Raji (cell line): Measurements from ENCODE around the gene C16orf78.

Experiments
- POLR2A ChIP-seq: IDR thresholded peaks from 2 replicates; pipeline ENCODE4 v1.6.1; 2011; ENCODE audit warnings: low read depth, low read length, control low read depth; ENCODE audit not compliant: insufficient read depth

The C16orf78 gene

GRCh38 chr16:49344401-49344800, 29.2 kb upstream of the C16orf78 start:
- no peak for TF ChIP-seq POLR2A

GRCh38 chr16:49345829-49346228, 27.8 kb upstream of the C16orf78 start:
- no peak for TF ChIP-seq POLR2A

DNA sequence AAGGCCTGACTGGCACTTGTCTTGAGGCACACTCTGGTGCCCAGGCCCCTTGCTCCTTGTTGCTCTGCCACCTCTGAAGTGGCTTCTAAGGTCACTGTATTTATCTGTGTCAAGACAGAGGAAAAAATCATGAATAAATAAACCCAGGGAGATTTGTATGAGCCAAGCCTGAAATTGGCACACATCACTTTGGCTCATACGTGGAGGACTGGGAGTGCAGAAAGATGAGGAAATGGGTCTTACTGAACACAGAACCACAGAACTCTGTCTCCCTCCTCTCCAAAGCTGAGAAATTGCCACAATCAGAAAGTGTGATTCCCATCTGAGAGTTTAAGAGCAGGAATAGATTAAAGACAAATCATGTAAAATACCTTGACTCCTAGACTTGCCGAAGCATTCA, 27.1 kb upstream of the C16orf78 start:
- no peak for TF ChIP-seq POLR2A

- no peak for TF ChIP-seq POLR2A
Observed at GRCh38 chr16:49347476-49347875, 26.1 kb upstream of the C16orf78 start.

- no peak for TF ChIP-seq POLR2A
Observed at GRCh38 chr16:49348408-49349176, 25.0 kb upstream of the C16orf78 start.

DNA sequence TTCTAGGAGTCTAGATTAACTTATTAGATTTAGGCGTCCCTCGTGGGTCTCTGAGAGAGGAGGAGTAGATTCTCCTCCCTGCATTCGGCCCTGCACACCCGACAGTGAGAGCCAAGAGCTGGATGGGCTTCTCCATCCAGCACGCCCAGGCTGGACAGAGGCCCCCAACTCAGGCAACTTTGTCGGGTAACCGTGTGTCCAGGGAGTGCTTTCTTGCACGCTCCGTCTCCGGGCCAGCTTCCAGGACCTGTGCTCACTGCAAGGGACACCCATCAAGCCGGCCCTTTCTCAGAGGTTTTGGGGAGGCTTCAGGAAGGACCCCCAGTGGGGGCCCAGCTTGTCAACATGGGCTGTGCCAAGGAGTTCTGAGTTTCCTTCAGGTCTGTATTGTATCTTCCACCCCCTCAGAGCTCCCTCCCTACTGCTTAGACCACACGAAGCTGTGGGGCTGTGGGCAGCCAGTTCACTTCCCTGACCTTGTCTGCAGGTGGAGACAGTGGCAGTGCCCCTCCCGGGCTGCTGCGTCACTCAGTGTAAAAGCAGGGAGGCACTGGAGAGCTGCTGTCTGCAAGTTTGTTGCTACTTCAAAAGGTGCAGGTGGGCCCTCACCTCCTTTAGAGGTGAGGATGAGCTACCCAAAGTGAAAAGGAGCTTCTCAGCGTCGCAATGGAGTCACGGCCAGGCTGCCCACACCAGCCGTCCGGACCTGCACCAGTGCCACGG, 24.0 kb upstream of the C16orf78 start:
- no peak for TF ChIP-seq POLR2A

GRCh38 chr16:49350265-49351095, 23.1 kb upstream of the C16orf78 start:
- TF ChIP-seq POLR2A: no peak

GRCh38 chr16:49351096-49351487, 22.5 kb upstream of the C16orf78 start:
- no peak for TF ChIP-seq POLR2A

GRCh38 chr16:49352892-49353291, 20.7 kb upstream of the C16orf78 start:
- no peak for TF ChIP-seq POLR2A

GRCh38 chr16:49353680-49354079, 19.9 kb upstream of the C16orf78 start:
- TF ChIP-seq POLR2A: no peak

DNA sequence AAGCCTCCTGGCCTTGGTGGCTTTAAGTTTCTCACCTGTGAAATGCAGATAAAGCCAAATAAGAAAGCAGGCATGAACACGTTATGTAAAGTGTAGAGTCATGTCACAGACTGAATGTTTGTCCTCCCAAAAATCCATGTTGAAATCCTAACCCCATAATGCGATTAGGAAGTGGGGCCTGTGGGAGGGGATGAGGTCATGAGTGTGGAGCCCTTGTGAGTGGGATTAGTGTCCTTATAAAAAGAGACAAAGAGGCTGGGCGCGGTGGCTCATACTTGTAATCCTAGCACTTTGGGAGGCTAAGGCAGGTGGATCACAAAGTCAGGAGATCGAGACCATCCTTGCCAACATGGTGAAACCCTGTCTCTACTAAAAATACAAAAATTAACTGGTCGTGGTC, 19.5 kb upstream of the C16orf78 start:
- TF ChIP-seq POLR2A: no peak

DNA sequence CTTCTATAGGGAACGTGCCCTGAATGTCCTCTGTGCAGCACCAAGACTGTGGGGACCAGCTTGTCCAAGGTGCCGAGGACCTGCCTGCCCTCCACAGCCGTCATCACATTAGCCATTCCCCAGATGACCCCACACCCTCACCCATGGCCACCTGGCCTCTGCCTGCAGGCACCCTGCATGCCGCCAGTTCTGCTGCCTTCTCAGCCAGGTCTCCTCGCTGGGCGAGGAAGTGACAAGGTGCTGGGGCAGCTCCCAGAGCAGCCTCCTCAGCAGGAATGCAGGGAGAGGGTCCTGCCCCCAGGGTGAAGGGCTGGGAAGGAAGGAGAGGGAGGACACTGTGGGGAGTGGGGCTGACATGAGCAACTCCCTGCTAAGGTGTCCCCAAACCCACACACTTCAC, 18.6 kb upstream of the C16orf78 start:
- no peak for TF ChIP-seq POLR2A

DNA sequence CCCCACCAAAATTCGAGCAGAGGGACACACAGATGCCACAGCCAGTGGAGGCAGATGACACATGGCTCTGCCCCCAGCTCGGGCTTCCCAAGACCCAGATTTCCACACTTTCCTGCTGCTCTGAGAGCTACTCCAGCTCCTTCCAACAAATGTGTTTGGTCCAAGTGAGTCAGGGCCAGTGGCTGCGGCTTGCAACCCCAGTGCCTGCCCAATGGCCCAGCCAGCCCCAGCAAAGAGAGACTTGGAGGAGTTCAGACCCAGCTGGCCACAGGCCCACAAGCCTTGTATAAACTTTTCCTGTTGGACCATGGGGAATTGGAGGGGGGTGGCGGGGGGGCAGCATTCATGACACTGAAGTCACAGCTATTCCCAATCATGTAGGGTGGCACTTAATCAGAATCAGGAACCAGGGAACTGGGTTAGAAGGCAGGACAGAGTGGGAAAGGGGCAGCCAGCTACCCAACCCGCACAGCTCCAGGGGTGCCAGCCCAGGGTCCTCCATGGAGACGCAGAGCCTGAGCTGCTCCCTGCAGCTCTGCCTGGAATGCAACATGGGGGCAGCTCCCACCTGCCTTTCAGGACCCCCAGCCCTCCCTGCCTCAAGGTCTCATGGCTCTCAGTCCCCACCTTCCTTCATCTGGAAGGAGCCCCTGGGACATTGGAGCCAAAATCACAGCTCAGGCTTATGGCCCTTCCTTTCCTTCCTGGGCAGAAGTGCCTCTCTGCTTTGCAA, 17.5 kb upstream of the C16orf78 start:
- no peak for TF ChIP-seq POLR2A

DNA sequence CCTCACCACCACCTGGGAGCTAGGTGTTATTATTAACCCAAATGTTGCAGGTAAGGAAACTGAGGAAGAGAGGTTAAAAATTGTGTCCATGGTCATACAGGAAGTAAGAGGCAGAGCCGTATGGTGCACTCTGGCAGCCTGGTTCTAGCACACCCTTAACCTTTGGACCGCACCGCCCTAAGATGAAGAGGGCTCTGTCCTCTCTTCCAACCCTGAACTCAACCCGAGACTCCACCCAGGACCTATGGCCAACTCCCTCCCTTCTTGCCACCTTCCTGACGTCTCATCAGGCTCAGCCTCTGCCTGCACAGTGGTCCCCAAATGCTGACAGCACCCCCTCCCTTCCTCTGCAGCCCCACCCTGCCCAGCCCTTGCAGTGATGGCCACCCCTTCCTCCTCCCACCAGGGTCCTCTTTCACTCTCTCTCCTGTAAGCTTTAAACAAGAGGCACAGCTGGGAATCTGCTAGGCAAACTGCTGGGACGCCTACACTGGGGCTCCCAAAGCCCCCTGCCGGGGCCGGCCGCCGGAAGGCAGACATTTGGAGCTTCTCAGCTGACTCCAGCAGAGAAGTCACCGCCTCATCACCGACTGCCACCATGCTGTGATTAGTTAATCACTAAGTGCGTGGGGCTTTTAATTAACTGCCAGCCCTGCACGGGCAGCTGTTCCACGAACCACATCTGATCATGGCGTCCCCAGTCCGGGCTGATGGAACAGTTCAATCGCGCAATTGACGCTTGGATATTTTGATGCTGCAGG, 16.7 kb upstream of the C16orf78 start:
- TF ChIP-seq POLR2A: no peak
